ENCODE measurements around the gene PGAP2.
"Not testable (repeated sequence)": the region's sequence is repeated elsewhere in the genome, so short reads cannot be mapped to it uniquely, and the experiment has no call there.

Gene PGAP2

DNA sequence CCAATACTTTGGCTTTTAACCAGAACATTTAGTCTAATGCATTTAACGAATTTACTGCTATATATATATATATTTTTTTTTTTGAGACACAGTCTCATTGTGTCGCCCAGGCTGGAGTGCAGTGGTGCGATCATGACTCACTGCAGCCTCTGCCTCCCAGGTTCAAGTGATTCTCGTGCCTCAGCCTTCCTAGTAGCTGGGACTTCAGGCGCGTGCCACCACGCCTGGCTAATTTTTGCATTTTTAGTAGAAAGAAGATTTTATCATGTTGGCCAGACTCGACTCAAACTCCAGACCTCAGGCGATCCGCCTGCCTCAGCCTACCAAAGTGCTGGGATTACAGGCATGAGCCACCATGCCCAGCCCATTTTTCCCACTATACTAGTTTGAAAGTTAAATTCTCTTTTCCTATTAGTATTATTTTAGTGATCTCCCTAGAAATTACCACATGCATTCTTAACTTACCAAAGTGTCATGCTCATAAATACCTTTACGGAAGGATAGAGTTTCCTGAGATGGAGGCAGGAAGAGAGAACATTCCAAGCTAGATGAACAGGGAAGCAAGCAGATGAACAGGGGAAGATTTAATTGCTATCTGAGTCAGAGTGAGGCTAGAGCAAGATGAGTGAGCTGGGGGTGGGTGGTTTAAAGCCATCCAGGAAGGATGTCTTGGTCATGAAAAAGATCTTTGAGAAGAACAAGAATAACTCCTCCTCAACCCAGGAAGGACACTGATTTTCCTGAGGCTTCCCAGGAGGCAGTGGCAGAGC is 4.4 kb upstream of the PGAP2 start:
- peak; percentile 44 for DNase-seq (ENCODE audit: low spot score)

- DNase-seq (ENCODE audit: low spot score) = peak; percentile 40
Observed at GRCh38 chr11:3808861-3809623, 682 bp downstream of the PGAP2 start.

GRCh38 chr11:3809624-3809928 is 1.2 kb downstream of the PGAP2 start:
- DNase-seq (ENCODE audit: low spot score) = no peak

DNA sequence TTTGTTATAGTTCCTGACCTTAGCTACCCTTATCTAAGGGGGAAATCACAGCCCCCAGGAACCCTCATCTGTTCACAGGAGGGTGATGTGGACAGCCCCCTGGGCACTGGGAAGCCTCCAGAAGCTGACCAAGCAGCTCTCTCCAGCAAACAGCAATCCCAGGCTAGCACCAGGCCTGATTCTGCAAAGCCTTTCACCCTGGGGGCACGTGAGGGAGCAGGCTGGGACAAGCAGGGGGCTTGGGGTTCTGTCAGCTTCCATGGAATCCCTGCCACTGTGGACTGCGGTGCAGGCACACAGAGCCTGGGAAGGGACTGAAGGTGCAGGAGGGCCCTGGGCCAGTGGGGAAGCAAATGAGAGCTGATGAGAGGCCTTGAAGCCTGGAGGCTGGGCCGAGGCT is 2.1 kb downstream of the PGAP2 start:
- DNase-seq (ENCODE audit: low spot score) = no peak

DNA sequence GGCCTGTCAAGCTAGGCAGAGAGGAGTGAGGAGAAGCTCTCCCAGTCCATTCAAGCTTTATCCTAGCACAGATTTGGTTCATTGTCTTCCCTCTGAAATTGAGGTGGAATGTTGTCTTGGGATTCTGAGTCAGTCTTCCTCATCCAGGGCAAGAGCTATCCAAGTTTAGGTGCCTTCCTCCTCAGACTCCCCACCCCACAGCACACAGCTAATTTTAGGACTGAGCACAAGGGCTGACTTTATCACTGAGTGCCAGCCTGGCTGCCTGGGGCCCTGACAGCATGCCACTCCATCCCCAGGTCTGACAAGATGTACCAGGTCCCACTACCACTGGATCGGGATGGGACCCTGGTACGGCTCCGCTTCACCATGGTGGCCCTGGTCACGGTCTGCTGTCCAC is 2.6 kb downstream of the PGAP2 start:
- DNase-seq (ENCODE audit: low spot score) = no peak

- not testable (repeated sequence) for DNase-seq (ENCODE audit: low spot score)
Observed at GRCh38 chr11:3814832-3815231, 6.5 kb downstream of the PGAP2 start.

DNA sequence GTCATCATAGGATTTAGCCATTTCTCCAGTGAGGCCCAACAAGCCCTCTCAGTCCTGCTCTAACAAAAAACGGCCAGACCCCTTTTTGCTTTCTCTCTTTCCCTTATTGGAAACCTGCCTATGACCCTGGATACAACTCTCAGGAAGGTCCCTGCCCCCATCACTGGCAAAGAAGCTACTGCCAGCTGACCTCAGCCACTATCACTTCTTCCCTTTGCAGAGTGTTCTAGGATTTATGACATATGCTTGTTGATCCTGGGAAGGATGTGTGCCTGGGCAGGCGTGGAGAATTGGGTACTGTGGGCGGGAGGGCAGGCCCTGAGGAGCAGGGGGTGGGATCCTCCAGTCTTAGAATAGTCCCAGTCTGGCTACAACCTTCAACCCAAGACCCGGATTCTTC is 7.5 kb downstream of the PGAP2 start:
- no peak for DNase-seq (ENCODE audit: low spot score)

DNA sequence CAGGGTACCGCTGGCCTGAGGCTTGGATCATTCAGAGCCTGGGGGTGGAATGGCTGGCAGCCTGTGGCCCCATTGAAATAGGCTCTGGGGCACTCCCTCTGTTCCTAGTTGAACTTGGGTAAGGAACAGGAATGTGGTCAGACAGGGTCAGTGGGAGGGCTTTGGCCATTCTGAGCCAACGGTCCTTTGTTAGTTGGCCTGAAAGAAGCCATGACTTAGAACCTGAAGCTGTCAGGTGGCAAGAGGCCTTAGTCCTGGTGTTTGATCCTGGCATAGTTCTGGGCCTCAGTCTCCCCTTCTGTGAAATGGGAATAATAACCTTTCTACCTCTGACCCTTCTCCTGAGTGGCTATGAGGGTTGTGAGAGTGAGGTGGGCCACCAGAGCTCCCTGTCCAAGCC is 8.3 kb downstream of the PGAP2 start:
- DNase-seq (ENCODE audit: low spot score) = no peak

GRCh38 chr11:3817181-3817800 is 8.9 kb downstream of the PGAP2 start:
- DNase-seq (ENCODE audit: low spot score) = no peak

DNA sequence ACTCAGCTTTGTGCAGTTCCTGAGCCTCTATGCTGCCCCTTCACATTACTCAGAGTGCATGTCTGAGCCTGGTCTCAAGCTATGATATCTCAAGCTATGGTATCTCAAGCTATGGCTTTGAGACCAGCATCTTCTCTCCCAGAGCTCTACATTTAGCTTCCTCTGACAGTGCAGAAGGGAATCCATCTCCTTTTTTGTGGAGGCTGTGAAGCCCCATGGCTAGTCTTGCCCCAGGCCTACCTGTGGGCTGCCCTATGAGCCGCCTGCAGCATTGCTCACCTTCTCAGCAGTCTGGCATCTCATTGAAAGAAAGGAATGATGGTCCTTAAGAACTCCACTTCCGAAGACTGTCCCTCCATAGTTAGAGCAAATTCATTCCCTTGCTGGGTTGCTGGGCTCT is 12.6 kb downstream of the PGAP2 start:
- no peak for DNase-seq (ENCODE audit: low spot score)

DNA sequence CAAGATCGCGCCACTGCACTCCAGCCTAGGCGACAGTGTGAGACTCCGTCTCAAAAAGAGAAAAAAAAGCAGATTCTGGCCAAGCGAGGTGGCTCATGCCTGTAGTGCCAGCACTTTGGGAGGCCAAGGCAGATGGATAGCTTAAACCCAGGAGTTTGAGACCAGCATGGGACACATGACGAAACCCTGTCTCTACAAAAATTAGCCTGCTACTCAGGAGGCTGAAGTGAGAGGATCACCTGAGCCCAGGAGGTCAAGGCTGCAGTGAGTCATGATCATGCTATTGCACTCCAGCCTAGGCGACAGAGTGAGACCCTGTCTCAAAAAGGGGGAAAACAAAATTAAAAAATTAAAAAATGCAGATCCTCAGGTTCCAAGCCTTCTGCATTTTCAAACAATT is 14.0 kb downstream of the PGAP2 start:
- DNase-seq (ENCODE audit: low spot score) = no peak

DNA sequence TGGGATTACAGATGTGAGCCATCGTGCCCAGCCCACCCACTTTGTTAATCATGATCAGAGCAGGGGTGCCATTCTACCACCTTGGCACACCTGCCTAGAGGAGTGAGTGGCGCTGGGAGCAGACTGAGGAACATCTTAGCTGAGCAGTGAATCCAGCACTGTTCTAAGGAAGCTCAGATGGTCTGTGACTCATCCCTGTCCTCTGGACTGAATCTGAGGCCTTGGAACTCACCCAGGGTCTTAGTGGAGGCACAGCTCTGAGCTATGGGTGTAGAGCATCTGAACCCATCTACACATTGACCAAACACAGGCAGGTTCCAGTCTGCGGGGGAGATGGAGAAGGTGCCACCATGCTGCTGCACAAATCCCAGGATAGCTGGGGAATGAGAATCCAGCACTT is 14.9 kb downstream of the PGAP2 start:
- DNase-seq (ENCODE audit: low spot score) = peak; percentile 19

GRCh38 chr11:3823762-3824506 is 15.6 kb downstream of the PGAP2 start:
- no peak for DNase-seq (ENCODE audit: low spot score)

GRCh38 chr11:3824714-3825472 is 16.5 kb downstream of the PGAP2 start:
- DNase-seq (ENCODE audit: low spot score) = peak; percentile 46

- DNase-seq (ENCODE audit: low spot score) = no peak
Observed at GRCh38 chr11:3825473-3826154, 17.3 kb downstream of the PGAP2 start.

- DNase-seq (ENCODE audit: low spot score) = no peak
Observed at GRCh38 chr11:3826721-3827120, 18.4 kb downstream of the PGAP2 start.

- DNase-seq (ENCODE audit: low spot score) = no peak
Observed at GRCh38 chr11:3827434-3828186, 19.2 kb downstream of the PGAP2 start.

GRCh38 chr11:3830088-3830487 is 21.7 kb downstream of the PGAP2 start:
- DNase-seq (ENCODE audit: low spot score) = no peak

DNA sequence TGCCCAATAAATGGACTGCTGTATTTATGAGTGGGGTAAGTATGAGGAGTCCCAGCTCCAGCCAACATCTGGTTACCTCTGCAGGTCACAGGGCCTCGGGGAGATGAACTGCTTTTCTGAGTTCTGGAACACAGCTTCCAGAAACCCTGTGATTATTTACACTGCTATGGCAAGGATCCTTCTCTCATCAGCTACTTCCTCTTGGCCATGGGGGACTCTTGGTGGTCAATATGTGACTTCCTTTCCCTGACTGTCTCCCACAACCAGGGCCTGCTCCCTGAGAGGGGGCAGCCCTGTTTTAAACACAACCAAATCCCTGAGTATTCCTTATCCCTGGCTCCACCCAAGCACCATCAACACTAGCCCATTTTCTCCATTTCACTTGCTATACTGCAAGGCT is 22.4 kb downstream of the PGAP2 start:
- DNase-seq (ENCODE audit: low spot score) = no peak

Data from kidney capillary endothelial cell (primary cell).